ENCODE measurements around the gene MYLK2.

GRCh38 chr20:31780839-31781238, 38.3 kb upstream of the MYLK2 start:
- TF ChIP-seq GATA2 (IDR thresholded peaks at IDR 0.05; ENCODE audit: low read depth, low read length) (no peak), GATA3 (IDR thresholded peaks at IDR 0.05; ENCODE audit: low read depth, low read length) (no peak)

Measured in SH-SY5Y (cell line).